CMK (cell line): ENCODE data around the gene TCAIM.
"Not testable (repeated sequence)": the region's sequence is repeated elsewhere in the genome, so short reads cannot be mapped to it uniquely, and the experiment has no call there.

ENCODE experiments used
- DNase-seq: peaks from one replicate; pipeline ENCODE4 v3.0.0-alpha.2; 2010; ENCODE audit warnings: low read depth

Gene TCAIM

GRCh38 chr3:44343421-44343820, 4.9 kb downstream of the TCAIM start:
- DNase-seq = no peak

DNA sequence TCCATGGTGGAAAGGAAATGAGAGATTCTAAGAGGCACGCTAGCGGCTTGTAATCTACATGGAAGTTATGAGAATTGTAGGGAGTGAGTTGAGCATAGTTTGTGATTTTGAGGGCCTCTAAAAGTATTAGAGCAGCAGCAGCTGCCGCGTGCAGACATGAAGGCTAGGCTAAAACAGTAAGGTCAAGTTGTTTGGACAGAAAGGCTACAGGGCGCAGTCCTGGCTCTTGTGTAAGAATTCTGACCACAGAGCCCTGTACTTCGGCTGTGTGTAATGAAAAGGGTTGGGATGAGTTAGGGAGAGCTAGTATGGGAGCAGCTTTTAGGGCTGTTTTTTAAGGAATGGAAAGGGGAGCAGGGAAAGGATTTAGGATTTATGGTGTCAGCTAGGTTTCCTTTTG, 8.0 kb downstream of the TCAIM start:
- DNase-seq = not testable (repeated sequence)

- no peak for DNase-seq
Measured at GRCh38 chr3:44348993-44349392, 10.4 kb downstream of the TCAIM start.

- DNase-seq = no peak
Measured at GRCh38 chr3:44353355-44353924, 14.9 kb downstream of the TCAIM start.

GRCh38 chr3:44355362-44356033, 16.9 kb downstream of the TCAIM start:
- DNase-seq = no peak

GRCh38 chr3:44359146-44359751, 20.7 kb downstream of the TCAIM start:
- DNase-seq = no peak

GRCh38 chr3:44363591-44363990, 25.0 kb downstream of the TCAIM start:
- DNase-seq = no peak

- no peak for DNase-seq
Measured at GRCh38 chr3:44365952-44366351, 27.4 kb downstream of the TCAIM start.

GRCh38 chr3:44375450-44375849, 36.9 kb downstream of the TCAIM start:
- DNase-seq = no peak

- no peak for DNase-seq
Measured at GRCh38 chr3:44387404-44387803, 48.8 kb downstream of the TCAIM start.

DNA sequence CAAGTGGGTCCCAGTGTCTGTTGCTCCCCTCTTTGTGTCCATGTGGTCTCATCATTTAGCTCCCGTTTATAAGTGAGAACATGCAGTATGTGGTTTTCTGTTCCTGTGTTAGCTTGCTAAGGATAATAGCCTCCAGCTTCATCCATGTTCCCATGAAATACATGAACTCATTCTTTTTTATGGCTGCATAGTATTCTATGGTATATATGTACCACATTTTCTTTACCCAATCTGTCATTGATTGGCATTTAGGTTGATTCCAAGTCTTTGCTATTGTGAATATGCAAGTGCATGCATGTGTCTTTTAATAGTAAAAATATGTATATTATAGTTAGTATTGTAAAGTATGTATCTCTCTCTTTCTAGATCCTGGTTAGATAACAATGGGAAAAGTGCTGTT, 53.9 kb downstream of the TCAIM start:
- no peak for DNase-seq

DNA sequence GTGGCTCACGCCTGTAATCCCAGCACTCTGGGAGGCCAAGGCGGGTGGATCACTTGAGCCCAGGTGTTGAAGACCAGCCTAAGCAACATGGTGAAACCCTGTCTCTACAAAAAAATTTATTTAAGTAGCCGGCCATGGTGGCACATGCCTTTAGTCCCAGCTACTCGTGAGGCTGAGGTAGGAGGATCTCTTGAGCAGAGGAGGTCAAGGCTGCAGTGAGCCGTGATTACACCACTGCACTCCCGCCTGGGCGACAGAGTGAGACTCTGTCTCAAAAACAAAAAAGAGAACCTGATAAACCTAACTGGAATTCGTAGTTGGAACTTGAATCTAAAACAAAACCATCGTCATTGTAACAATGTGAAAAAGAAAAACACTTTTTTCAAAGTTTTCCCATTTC, 57.1 kb downstream of the TCAIM start:
- DNase-seq = no peak

- no peak for DNase-seq
Measured at GRCh38 chr3:44396200-44397171, 57.9 kb downstream of the TCAIM start.

DNA sequence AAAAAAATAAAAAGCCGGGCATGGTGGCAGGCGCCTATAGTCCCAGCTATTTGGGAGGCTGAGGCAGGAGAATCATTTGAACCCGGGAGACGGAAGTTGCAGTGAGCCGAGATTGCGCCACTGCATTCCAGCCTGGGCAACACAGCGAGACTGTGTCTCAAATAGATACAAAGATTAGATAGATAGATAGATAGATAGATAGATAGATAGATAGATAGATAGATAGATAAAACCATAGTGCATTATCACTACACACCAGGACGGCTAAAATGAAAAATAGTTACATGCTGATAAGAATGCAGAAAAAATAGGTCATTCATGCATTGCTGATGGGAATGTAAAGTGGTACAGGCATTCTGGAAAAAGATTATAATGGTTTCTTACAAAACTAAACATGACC, 59.7 kb downstream of the TCAIM start:
- not testable (repeated sequence) for DNase-seq

GRCh38 chr3:44398853-44399252, 60.3 kb downstream of the TCAIM start:
- DNase-seq = no peak

GRCh38 chr3:44400771-44401170, 62.2 kb downstream of the TCAIM start:
- no peak for DNase-seq

DNA sequence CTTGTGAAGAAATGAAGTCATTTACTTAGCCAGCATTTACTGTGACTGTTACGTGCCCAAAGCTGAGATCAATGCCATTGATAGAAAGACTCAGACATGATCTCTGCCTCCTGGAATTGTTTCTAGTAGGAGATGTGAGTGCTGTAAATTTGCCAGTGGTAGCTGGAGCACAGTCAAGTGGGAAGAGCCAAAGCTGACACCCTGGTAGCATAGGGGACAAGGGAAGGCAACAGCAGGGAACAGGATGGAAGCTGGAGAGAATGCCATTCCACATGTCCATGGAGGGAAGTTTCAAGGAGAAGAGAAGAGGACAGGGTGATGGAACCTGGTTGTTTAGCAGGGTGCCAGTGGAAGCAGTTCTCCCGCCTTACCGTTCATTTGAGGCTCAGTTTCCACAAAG, 64.0 kb downstream of the TCAIM start:
- no peak for DNase-seq

GRCh38 chr3:44409640-44410410, 71.3 kb downstream of the TCAIM start:
- DNase-seq = no peak

GRCh38 chr3:44411031-44411645, 72.6 kb downstream of the TCAIM start:
- DNase-seq = no peak

GRCh38 chr3:44412365-44412764, 73.8 kb downstream of the TCAIM start:
- no peak for DNase-seq

GRCh38 chr3:44414517-44415090, 76.0 kb downstream of the TCAIM start:
- DNase-seq = no peak
